ENCODE results near the gene ROR1. TPM values are rescaled to one million over a fixed set of nuclear protein-coding genes. Genes with fewer than 3 reads are reported as not detected.

The ROR1 gene
- polyA plus RNA-seq, 1 donor from 2014 or later = 0.09 TPM

- no peak overlapping the region for H3K27ac Mint-ChIP-seq
- peaks cover 0 to 1% (median 0%) of the 10 kb centered on the region in 3 donors for H3K4me1 Mint-ChIP-seq
- no peak overlapping the region for H3K4me3 Mint-ChIP-seq
- H3K36me3 Mint-ChIP-seq = peaks cover 1% of the 10 kb centered on the region
- H3K9me3 Mint-ChIP-seq = no peaks in the 10 kb centered on the region
- peaks cover 2% of the 10 kb centered on the region for H3K27me3 Mint-ChIP-seq
These were observed 208.4 kb downstream of the ROR1 start for GRCh38 chr1:63982201-63982600.

- Mint-ChIP-seq H3K4me1 (peaks cover 0 to 1% (median 0%) of the 10 kb centered on the region in 3 donors), H3K27me3 (peaks cover 2% of the 10 kb centered on the region), H3K9me3 (no peaks in the 10 kb centered on the region), H3K36me3 (peaks cover 5% of the 10 kb centered on the region), H3K27ac (no peak overlapping the region), H3K4me3 (no peak overlapping the region)
These were observed 209.8 kb downstream of the ROR1 start for GRCh38 chr1:63983391-63984256.

GRCh38 chr1:63984257-63984929 is 210.6 kb downstream of the ROR1 start:
- Mint-ChIP-seq H3K27ac (no peak overlapping the region), H3K9me3 (no peaks in the 10 kb centered on the region), H3K4me1 (peaks cover 0 to 1% (median 0%) of the 10 kb centered on the region in 3 donors), H3K36me3 (peaks cover 6% of the 10 kb centered on the region), H3K4me3 (no peak overlapping the region), H3K27me3 (peaks cover 2% of the 10 kb centered on the region)

- no peaks in the 10 kb centered on the region for H3K9me3 Mint-ChIP-seq
- no peak overlapping the region for H3K27ac Mint-ChIP-seq
- no peak overlapping the region for H3K4me3 Mint-ChIP-seq
- H3K27me3 Mint-ChIP-seq = peaks cover 2% of the 10 kb centered on the region
- H3K36me3 Mint-ChIP-seq = peaks cover 6% of the 10 kb centered on the region
- H3K4me1 Mint-ChIP-seq = peaks cover 0 to 1% (median 0%) of the 10 kb centered on the region in 3 donors
These were observed 211.1 kb downstream of the ROR1 start for GRCh38 chr1:63984930-63985290.

- Mint-ChIP-seq H3K9me3 (no peaks in the 10 kb centered on the region), H3K27ac (no peak overlapping the region), H3K4me3 (no peak overlapping the region), H3K36me3 (peaks cover 5% of the 10 kb centered on the region), H3K27me3 (peaks cover 2% of the 10 kb centered on the region), H3K4me1 (peaks cover 0 to 1% (median 0%) of the 10 kb centered on the region in 3 donors)
These were observed 213.3 kb downstream of the ROR1 start for GRCh38 chr1:63987014-63987627.

GRCh38 chr1:63987628-63988024 is 213.8 kb downstream of the ROR1 start:
- no peak overlapping the region for H3K4me3 Mint-ChIP-seq
- H3K36me3 Mint-ChIP-seq = peaks cover 5% of the 10 kb centered on the region
- peaks cover 0 to 1% (median 0%) of the 10 kb centered on the region in 3 donors for H3K4me1 Mint-ChIP-seq
- peaks cover 2% of the 10 kb centered on the region for H3K27me3 Mint-ChIP-seq
- H3K9me3 Mint-ChIP-seq = no peaks in the 10 kb centered on the region
- no peak overlapping the region for H3K27ac Mint-ChIP-seq

- Mint-ChIP-seq H3K27ac (peak overlapping the region in 1 of 3 donors; percentile 11), H3K4me3 (no peak overlapping the region), H3K9me3 (no peaks in the 10 kb centered on the region), H3K36me3 (peaks cover 5% of the 10 kb centered on the region), H3K27me3 (peaks cover 2% of the 10 kb centered on the region), H3K4me1 (peaks cover 0 to under 1% (median 0%) of the 10 kb centered on the region in 3 donors)
These were observed 215.1 kb downstream of the ROR1 start for GRCh38 chr1:63988941-63989340.

GRCh38 chr1:63991685-63992084 is 217.9 kb downstream of the ROR1 start:
- peaks cover 2% of the 10 kb centered on the region for H3K27me3 Mint-ChIP-seq
- no peaks in the 10 kb centered on the region for H3K9me3 Mint-ChIP-seq
- H3K4me3 Mint-ChIP-seq = no peak overlapping the region
- H3K4me1 Mint-ChIP-seq = no peaks in the 10 kb centered on the region
- no peak overlapping the region for H3K27ac Mint-ChIP-seq
- H3K36me3 Mint-ChIP-seq = peaks cover 5% of the 10 kb centered on the region

GRCh38 chr1:64000021-64000420 is 226.2 kb downstream of the ROR1 start:
- H3K27ac Mint-ChIP-seq = no peak overlapping the region

GRCh38 chr1:64001038-64001437 is 227.2 kb downstream of the ROR1 start:
- Mint-ChIP-seq H3K4me3 (no peak overlapping the region), H3K9me3 (peaks cover 0 to 4% (median 0%) of the 10 kb centered on the region in 3 donors), H3K36me3 (peaks cover 3% of the 10 kb centered on the region), H3K27ac (no peak overlapping the region), H3K4me1 (no peaks in the 10 kb centered on the region), H3K27me3 (no peaks in the 10 kb centered on the region)

More at GRCh38 chr1:64000021-64000420, 226.2 kb downstream of the ROR1 start:
- Mint-ChIP-seq H3K27me3 (peaks cover 2% of the 10 kb centered on the region), H3K9me3 (peaks cover 0 to 4% (median 0%) of the 10 kb centered on the region in 3 donors), H3K36me3 (peaks cover 3% of the 10 kb centered on the region), H3K4me3 (no peak overlapping the region), H3K4me1 (no peaks in the 10 kb centered on the region)

GRCh38 chr1:64004451-64005025 is 230.7 kb downstream of the ROR1 start:
- H3K4me3 Mint-ChIP-seq = no peak overlapping the region
- H3K27me3 Mint-ChIP-seq = no peaks in the 10 kb centered on the region
- peaks cover 3% of the 10 kb centered on the region for H3K36me3 Mint-ChIP-seq
- H3K27ac Mint-ChIP-seq = no peak overlapping the region
- peaks cover 0 to 4% (median 0%) of the 10 kb centered on the region in 3 donors for H3K9me3 Mint-ChIP-seq
- H3K4me1 Mint-ChIP-seq = no peaks in the 10 kb centered on the region

- peaks cover 0 to 2% (median 0%) of the 10 kb centered on the region in 3 donors for H3K4me1 Mint-ChIP-seq
- peaks cover 3% of the 10 kb centered on the region for H3K36me3 Mint-ChIP-seq
- H3K9me3 Mint-ChIP-seq = peaks cover 0 to 4% (median 0%) of the 10 kb centered on the region in 3 donors
- H3K4me3 Mint-ChIP-seq = no peak overlapping the region
- H3K27ac Mint-ChIP-seq = no peak overlapping the region
- H3K27me3 Mint-ChIP-seq = no peaks in the 10 kb centered on the region
These were observed 232.0 kb downstream of the ROR1 start for GRCh38 chr1:64005801-64006200.

GRCh38 chr1:64006276-64007051 is 232.6 kb downstream of the ROR1 start:
- H3K9me3 Mint-ChIP-seq = peaks cover 0 to 4% (median 0%) of the 10 kb centered on the region in 3 donors
- peaks cover 3% of the 10 kb centered on the region for H3K36me3 Mint-ChIP-seq
- H3K27me3 Mint-ChIP-seq = peaks cover under 1% of the 10 kb centered on the region
- H3K4me3 Mint-ChIP-seq = no peak overlapping the region
- H3K27ac Mint-ChIP-seq = no peak overlapping the region
- peaks cover 0 to 2% (median 0%) of the 10 kb centered on the region in 3 donors for H3K4me1 Mint-ChIP-seq

- no peaks in the 10 kb centered on the region for H3K9me3 Mint-ChIP-seq
- H3K27ac Mint-ChIP-seq = no peak overlapping the region
- no peaks in the 10 kb centered on the region for H3K36me3 Mint-ChIP-seq
- peaks cover 2% of the 10 kb centered on the region for H3K27me3 Mint-ChIP-seq
- H3K4me1 Mint-ChIP-seq = peaks cover 0 to 2% (median 0%) of the 10 kb centered on the region in 3 donors
- H3K4me3 Mint-ChIP-seq = no peak overlapping the region
These were observed 236.5 kb downstream of the ROR1 start for GRCh38 chr1:64010316-64010715.
